Measurements from ENCODE around the gene TTF2. TPM values are rescaled to one million over a fixed set of nuclear protein-coding genes. Genes with fewer than 3 reads are reported as not detected.

The TTF2 gene
- total RNA-seq, 1 experiment from 2014 or later: 91.4 TPM

DNA sequence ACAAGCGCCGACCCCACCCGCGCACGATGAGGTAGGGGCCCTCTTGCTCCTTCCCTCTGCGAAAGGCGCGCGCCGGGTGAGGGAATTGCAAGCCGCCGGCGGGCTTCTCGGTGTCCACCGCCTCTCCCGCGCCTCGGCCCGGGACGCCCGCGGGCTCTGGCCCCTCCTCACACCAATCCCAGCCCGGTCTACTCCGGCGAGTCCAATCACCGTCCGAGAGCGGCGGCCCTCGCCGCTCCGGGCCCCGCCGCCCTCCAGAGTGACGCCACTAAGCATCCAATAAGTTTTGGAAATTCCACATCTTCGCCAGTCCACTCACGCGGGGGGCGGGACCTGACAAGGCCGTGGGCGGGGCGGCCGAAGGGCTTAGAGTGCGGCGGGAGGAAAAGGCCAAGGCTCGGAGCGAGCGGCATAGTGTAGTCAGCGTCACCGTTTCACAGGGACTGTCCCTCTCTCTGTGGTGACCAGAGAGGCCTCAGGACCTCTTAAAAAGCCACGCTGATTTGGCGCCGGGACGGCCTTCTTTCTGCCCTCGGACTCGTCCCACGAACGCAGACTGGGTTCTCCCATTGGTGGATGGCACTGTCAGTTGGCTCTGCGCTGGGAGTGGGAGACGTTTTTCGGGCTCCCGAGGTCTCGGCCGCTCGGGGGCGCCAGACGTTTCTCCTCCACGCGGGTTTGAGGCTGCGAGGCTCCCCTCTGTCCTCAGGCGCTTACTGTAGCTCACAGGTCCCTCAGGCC lies 61.6 kb downstream of the TTF2 start, which contains the start of gene TRIM45:
Gene TRIM45, minus strand, starts transcription at position 161 of the 741 bp plus-strand sequence. CDS start 548 bp downstream, outside the sequence.
- ChIA-PET CTCF (interaction anchor here (0.5 to 1.3 kb wide), 2 partner anchors 65 to 163 kb away, joined by 5 to 13 read pairs; no protein-coding TSS in a partner anchor), POLR2A (ENCODE audit: low non-redundant PET) (no interaction called here)
- Histone ChIP-seq H3K9me3 (ENCODE audit: low read depth, low read length, poor library complexity, severe bottlenecking) (no peaks in the 10 kb centered on the region), H3K36me3 (ENCODE audit: insufficient read depth, low read length, poor library complexity, severe bottlenecking) (no peaks in the 10 kb centered on the region), H3K4me1 (ENCODE audit: insufficient read depth, low read length, poor library complexity, severe bottlenecking) (no peaks in the 10 kb centered on the region), H3K27me3 (replicated peaks; ENCODE audit: insufficient read depth, low read depth, low read length, poor library complexity) (peaks cover 8% of the 10 kb centered on the region), H3K4me3 (ENCODE audit: low read depth, low read length, poor library complexity, severe bottlenecking) (peak within 1 kb of the TSS; percentile 59), H3K27ac (ENCODE audit: low read depth, low read length, poor library complexity, severe bottlenecking) (peak within 1 kb of the TSS; percentile 82)
- peak; percentile 96 for DNase-seq (ENCODE audit: low spot score)
- intact Hi-C loops (cut with micrococcal nuclease; ENCODE audit: unreplicated experiment): loop anchor here (1.0 to 5.0 kb wide), 2 partner anchors 54 to 163 kb away; no protein-coding TSS in a partner anchor
- no TSS peak for BruUV-seq (replicated peaks)
- TF ChIP-seq, protein P1, sequence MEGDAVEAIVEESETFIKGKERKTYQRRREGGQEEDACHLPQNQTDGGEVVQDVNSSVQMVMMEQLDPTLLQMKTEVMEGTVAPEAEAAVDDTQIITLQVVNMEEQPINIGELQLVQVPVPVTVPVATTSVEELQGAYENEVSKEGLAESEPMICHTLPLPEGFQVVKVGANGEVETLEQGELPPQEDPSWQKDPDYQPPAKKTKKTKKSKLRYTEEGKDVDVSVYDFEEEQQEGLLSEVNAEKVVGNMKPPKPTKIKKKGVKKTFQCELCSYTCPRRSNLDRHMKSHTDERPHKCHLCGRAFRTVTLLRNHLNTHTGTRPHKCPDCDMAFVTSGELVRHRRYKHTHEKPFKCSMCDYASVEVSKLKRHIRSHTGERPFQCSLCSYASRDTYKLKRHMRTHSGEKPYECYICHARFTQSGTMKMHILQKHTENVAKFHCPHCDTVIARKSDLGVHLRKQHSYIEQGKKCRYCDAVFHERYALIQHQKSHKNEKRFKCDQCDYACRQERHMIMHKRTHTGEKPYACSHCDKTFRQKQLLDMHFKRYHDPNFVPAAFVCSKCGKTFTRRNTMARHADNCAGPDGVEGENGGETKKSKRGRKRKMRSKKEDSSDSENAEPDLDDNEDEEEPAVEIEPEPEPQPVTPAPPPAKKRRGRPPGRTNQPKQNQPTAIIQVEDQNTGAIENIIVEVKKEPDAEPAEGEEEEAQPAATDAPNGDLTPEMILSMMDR (conservative IDR thresholded peaks at IDR 0.05; ENCODE audit: low read depth, low read length): peak; percentile 92
- TF ChIP-seq EZH2 (IDR thresholded peaks at IDR 0.05; ENCODE audit: borderline replicate concordance, low read depth, low read length, poor library complexity, severe bottlenecking): no peak

DNA sequence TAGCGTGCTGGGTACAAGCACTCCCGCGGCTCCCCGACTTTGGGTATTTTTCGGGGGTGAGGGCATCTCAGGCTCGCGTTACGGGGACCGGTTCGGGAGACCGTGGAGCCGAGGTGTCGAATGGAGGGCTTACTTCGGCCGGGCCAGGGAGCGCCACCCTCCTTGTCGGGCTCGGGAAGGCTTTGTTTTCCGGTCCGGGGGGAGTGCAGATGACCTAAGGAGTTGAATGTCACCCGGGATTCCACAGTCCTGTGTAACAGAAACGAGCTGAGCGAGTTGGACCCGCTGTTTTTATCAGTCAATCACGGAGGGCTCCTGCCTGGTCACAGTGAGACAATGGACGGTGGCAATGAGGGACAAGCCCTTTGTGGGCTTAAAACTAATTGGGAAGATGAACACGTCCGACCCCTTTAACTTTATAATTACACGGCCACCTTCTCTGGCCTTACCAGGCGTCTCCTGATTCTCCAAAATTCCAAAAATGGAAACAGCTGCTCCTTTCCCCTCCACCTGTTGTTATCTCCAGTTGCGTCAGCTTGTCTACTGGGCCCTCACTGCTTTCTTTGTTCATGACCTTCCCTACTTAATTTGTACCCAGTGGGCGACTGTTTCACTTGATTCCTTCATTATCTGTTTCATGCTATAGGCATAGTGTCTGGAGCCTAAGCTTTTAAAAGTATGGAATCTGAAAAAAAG lies 62.4 kb downstream of the TTF2 start:
- no peaks in the 10 kb centered on the region for H3K36me3 ChIP-seq (ENCODE audit: insufficient read depth, low read length, poor library complexity, severe bottlenecking)
- DNase-seq (ENCODE audit: low spot score): no peak
- intact Hi-C loops (cut with micrococcal nuclease; ENCODE audit: unreplicated experiment): loop anchor here (1.0 to 5.0 kb wide), 2 partner anchors 55 to 162 kb away; no protein-coding TSS in a partner anchor
- H3K4me3 ChIP-seq (ENCODE audit: low read depth, low read length, poor library complexity, severe bottlenecking): peak overlapping the region; percentile 59
- ChIA-PET POLR2A (ENCODE audit: low non-redundant PET) (interaction anchor here (0.6 kb wide), 1 partner anchor 359 kb away, joined by 3 read pairs; no protein-coding TSS in a partner anchor), CTCF (interaction anchor here (0.5 to 1.3 kb wide), 2 partner anchors 66 to 162 kb away, joined by 5 to 13 read pairs; no protein-coding TSS in a partner anchor)
- H3K27me3 ChIP-seq (replicated peaks; ENCODE audit: insufficient read depth, low read depth, low read length, poor library complexity): peaks cover 8% of the 10 kb centered on the region
- H3K9me3 ChIP-seq (ENCODE audit: low read depth, low read length, poor library complexity, severe bottlenecking): no peaks in the 10 kb centered on the region
- no TSS peak for BruUV-seq (replicated peaks)
- H3K27ac ChIP-seq (ENCODE audit: low read depth, low read length, poor library complexity, severe bottlenecking): no peak overlapping the region
- no peak for TF ChIP-seq EZH2 (IDR thresholded peaks at IDR 0.05; ENCODE audit: borderline replicate concordance, low read depth, low read length, poor library complexity, severe bottlenecking)
- TF ChIP-seq, protein P1 (conservative IDR thresholded peaks at IDR 0.05; ENCODE audit: low read depth, low read length): no peak
- no peaks in the 10 kb centered on the region for H3K4me1 ChIP-seq (ENCODE audit: insufficient read depth, low read length, poor library complexity, severe bottlenecking)

DNA sequence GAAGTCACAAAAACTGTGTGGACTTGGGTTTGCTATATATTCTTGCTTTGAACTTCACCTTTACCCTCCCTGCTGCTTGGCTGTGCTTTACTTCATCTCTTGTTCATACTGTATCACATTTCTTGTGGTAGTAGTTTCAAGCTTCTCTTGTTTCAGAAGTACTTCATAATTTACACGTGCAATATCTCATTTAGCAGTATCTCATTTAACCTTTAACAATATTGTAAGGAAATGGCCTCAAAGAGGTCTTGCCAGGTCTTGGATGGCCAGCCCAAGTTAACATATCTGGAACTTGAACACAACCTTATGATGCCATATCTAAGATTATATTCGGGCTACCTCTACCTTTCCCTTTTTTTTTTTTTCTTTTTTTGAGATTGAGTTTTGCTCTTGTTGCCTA lies 63.1 kb downstream of the TTF2 start:
- no peaks in the 10 kb centered on the region for H3K4me1 ChIP-seq (ENCODE audit: insufficient read depth, low read length, poor library complexity, severe bottlenecking)
- H3K4me3 ChIP-seq (ENCODE audit: low read depth, low read length, poor library complexity, severe bottlenecking): no peak overlapping the region
- H3K27me3 ChIP-seq (replicated peaks; ENCODE audit: insufficient read depth, low read depth, low read length, poor library complexity): peaks cover 8% of the 10 kb centered on the region
- no peaks in the 10 kb centered on the region for H3K36me3 ChIP-seq (ENCODE audit: insufficient read depth, low read length, poor library complexity, severe bottlenecking)
- BruUV-seq (replicated peaks): no TSS peak
- DNase-seq (ENCODE audit: low spot score): no peak
- ChIA-PET POLR2A (ENCODE audit: low non-redundant PET) (interaction anchor here (0.6 kb wide), 1 partner anchor 360 kb away, joined by 3 read pairs; no protein-coding TSS in a partner anchor), CTCF (no interaction called here)
- H3K27ac ChIP-seq (ENCODE audit: low read depth, low read length, poor library complexity, severe bottlenecking): no peak overlapping the region
- intact Hi-C loops (cut with micrococcal nuclease; ENCODE audit: unreplicated experiment): loop anchor here (5.0 kb wide), 1 partner anchor 56 kb away; no protein-coding TSS in a partner anchor
- no peaks in the 10 kb centered on the region for H3K9me3 ChIP-seq (ENCODE audit: low read depth, low read length, poor library complexity, severe bottlenecking)
- no peak for TF ChIP-seq EZH2 (IDR thresholded peaks at IDR 0.05; ENCODE audit: borderline replicate concordance, low read depth, low read length, poor library complexity, severe bottlenecking)
- TF ChIP-seq, protein P1 (conservative IDR thresholded peaks at IDR 0.05; ENCODE audit: low read depth, low read length): no peak
